Stimulated activated CD8-positive, alpha-beta memory T cell treated with anti-CD3 and anti-CD28 coated beads, Interleukin-12 subunit alpha, Interleukin-12 subunit beta, amount 100 ng/mL, for 24 hours (primary cell): ENCODE results near the gene IPO11.

Source experiments
- DNase-seq: peaks from one replicate; pipeline ENCODE4 v3.0.0-alpha.2; 2020; ENCODE audit errors: extremely low read depth

IPO11 gene

GRCh38 chr5:62412549-62413329 is at the start of gene IPO11:
Gene IPO11 (plus strand): TSS chr5:62412763. CDS start chr5:62437280, 24,517 bp downstream.
- peak; percentile 94 for DNase-seq

- DNase-seq, result no peak
Measured at GRCh38 chr5:62369039-62369438, 43.5 kb upstream of the IPO11 start.

GRCh38 chr5:62371409-62371808 is 41.2 kb upstream of the IPO11 start:
- no peak for DNase-seq

GRCh38 chr5:62372600-62372999 is 40.0 kb upstream of the IPO11 start:
- no peak for DNase-seq

GRCh38 chr5:62373382-62373781 is 39.2 kb upstream of the IPO11 start:
- DNase-seq, result no peak

GRCh38 chr5:62374090-62374489 is 38.5 kb upstream of the IPO11 start:
- DNase-seq, result no peak

- DNase-seq, result no peak
Measured at GRCh38 chr5:62375627-62376026, 36.9 kb upstream of the IPO11 start.

- no peak for DNase-seq
Measured at GRCh38 chr5:62376064-62376463, 36.5 kb upstream of the IPO11 start.

GRCh38 chr5:62385131-62385530 is 27.4 kb upstream of the IPO11 start:
- no peak for DNase-seq

GRCh38 chr5:62385816-62386400 is 26.7 kb upstream of the IPO11 start:
- no peak for DNase-seq

- no peak for DNase-seq
Measured at GRCh38 chr5:62386824-62387223, 25.7 kb upstream of the IPO11 start.

- DNase-seq, result no peak
Measured at GRCh38 chr5:62395210-62395950, 17.2 kb upstream of the IPO11 start.

GRCh38 chr5:62403411-62404250 is 8.9 kb upstream of the IPO11 start, which contains the start of gene DIMT1:
Gene DIMT1 (minus strand): TSS chr5:62403905. CDS start chr5:62403772, 133 bp downstream.
- DNase-seq, result peak; percentile 80

GRCh38 chr5:62413711-62414110 is 1.1 kb downstream of the IPO11 start:
- no peak for DNase-seq

GRCh38 chr5:62418462-62419076 is 6.0 kb downstream of the IPO11 start:
- DNase-seq, result no peak

GRCh38 chr5:62419609-62420008 is 7.0 kb downstream of the IPO11 start:
- no peak for DNase-seq

- DNase-seq, result no peak
Measured at GRCh38 chr5:62421414-62421813, 8.9 kb downstream of the IPO11 start.

- no peak for DNase-seq
Measured at GRCh38 chr5:62424763-62425162, 12.2 kb downstream of the IPO11 start.

- no peak for DNase-seq
Measured at GRCh38 chr5:62431735-62432620, 19.4 kb downstream of the IPO11 start.

GRCh38 chr5:62432621-62433064 is 20.1 kb downstream of the IPO11 start:
- no peak for DNase-seq
